CD4-positive, alpha-beta T cell treated with Interleukin-17A for 1 hour (primary cell): Measurements from ENCODE around the gene ZNF451.

ENCODE experiments used
- DNase-seq: peaks from one replicate; pipeline ENCODE4 v3.0.0-alpha.2; 2020

The ZNF451 gene

DNA sequence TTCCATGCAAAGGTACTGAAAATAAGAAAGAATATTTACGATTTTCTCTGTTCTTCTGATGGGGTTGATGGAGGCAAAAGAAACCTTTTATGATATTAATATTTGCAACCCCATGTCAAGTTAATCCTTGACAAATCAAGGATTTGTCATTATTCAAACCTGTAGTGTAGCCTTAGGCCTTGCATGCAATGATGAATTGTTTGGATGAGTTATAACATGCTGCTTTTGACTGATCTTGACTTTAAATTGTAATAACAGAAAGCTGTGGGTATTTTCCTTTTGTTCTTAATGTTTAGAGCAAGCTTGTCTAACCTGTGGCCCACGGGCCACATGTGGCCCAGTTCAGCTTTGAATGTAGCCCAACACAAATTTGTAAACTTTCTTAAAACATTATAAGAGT lies 69.1 kb downstream of the ZNF451 start:
- DNase-seq: no peak

DNA sequence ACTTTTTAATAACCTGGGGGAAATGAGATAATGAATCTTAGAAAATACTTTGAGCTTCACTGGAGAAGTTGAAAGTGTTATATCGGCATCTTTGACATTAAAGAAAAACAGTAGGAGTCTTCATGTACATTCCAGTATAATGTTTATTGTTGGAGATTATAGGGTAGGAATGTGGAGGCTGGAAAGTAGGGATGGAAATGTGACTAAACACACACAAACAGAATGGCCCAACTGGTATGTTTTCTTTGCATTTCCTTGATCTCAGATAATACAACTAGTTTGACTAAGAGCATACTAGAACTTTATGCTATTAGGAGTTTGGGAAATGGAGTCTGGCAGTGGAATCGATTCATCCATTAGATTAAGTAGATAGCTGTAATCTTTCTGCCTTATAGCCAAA lies 72.0 kb downstream of the ZNF451 start:
- no peak for DNase-seq

DNA sequence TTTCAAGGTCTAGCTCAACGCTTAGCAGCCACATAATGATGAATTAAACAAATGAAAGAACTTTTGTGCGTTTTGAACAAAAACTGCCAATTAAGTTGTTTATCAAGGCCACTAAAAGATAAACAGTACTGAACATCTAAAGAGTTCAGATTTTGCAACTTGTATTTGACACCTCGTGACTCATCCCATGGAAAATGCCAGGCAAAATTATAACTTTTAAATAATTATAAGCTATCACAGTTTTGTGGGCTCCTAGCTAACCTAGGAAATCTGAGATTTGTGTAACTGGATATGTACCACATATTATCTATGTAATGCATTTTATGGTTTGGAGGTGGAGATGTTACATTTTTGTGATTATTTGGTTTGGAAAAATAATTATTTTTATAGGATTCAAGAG lies 72.5 kb downstream of the ZNF451 start:
- no peak for DNase-seq

DNA sequence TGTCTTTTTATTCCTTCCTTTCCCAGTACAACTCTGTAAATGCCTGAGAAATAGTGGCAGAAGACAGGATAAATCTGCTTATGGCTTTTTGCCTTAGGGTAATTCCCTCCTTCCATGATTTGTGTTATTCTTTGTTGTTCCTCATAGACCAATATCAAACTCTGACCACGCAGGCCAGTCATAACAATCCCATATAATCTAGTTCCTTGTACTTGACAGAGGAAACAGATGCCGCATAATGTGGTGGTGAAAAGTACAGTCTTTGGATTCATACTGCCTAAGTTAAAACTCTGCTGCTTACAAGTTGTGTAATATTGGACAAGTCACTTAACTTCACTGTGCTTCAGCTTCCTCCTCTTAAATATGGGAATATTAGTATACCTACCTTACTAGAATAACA lies 74.0 kb downstream of the ZNF451 start:
- no peak for DNase-seq

DNA sequence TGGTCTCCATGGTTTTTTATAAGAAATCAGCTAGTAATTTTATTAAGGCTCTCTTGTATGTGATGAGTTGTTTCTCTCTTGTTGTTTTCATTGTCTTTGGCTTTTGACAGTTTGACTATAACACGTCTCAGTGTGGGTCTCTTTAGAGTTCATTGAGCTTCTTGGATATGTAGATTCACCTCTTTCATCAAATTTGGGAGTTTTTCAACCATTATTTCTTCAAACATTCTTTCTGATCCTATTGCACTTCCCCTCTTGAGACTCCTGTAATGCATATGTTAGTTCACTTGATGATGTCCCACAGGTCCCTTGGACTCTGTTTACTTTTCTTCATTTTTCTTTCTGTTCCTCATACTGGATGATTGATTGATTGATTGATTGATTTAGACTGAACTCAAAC lies 75.1 kb downstream of the ZNF451 start:
- no peak for DNase-seq

DNA sequence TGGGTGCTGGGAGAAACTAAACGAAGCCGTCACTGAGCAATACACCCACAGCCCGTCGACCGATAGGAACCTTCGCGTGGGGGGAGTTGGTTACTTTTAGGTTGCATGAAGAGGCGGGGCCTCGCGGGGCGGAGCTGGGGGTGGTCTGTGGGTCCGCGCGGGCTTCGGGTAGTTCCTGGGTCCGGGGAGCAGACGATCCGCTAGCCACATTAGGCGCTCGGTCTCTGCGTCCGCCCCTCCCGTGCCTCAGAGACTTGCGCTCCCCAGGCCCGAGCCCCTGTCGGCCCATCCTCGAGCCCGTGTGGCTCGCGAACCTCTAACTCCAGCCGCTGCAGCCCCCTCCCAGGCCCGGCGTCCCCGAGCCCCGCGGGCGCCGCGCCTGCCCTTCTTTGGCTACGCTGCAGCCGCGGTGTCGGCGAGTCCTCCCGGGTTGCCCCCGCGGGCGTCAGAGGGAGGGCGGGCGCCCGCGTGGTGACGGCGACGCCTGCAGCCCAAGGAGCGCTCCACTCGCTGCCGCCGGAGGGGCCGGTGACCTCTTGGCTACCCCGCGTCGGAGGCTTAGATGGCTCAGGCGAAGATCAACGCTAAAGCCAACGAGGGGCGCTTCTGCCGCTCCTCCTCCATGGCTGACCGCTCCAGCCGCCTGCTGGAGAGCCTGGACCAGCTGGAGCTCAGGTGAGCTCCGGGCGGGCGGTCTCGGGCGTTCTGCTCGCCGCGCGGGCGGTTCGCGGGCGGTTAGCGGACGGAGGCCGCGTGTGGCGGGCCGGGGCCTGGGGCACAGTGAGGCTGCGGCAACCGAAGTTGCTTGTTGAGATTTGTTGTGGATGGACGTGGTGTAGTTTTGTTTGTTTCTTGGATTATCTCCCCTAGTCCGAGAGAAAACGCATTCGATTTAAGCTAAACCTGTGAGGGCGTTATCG lies 82.4 kb downstream of the ZNF451 start, which contains the start of gene BAG2:
Gene BAG2 (plus strand): TSS at position 191 of the 920 bp plus-strand sequence. CDS start 372 bp downstream, at position 563.
- DNase-seq: peak; percentile 90

DNA sequence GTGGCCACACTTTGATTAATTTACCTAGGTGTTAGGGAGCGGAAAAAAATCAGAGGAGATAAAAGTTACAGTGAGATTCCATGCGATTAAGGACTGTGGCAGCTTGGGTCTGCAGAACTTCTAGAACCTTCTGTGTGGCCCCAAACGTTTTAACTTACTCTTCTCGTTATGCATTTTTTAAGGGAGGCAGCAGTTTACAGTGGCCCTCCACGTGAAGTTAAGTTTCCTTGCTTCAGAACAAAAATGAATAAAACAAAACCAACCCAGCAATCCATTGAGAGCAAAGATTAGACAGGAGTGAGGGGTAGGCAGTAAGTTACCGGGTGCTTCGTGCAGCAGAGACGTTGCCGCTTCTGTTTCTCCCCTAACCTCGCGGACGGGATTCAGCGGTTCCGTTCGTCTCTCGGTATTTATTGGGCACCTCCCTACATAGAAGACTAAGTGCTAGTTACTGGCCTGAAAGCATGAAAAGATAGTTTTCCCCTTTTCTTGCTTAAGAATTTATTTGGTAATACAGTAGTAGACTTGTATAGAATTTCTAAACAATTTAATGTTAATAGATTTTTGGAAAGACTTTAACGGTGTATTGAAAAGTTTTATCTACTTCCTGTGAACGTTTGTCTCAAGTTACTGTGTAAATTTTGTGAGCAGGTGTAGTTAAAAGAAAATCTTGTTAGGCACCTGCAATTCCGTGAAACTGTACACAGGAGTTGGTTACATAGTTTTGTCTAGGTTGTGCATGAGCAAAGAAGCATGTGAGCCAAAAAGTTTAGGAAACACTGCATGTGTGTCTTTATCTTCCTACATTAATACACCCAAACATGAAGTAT lies 83.3 kb downstream of the ZNF451 start:
- peak; percentile 26 for DNase-seq

DNA sequence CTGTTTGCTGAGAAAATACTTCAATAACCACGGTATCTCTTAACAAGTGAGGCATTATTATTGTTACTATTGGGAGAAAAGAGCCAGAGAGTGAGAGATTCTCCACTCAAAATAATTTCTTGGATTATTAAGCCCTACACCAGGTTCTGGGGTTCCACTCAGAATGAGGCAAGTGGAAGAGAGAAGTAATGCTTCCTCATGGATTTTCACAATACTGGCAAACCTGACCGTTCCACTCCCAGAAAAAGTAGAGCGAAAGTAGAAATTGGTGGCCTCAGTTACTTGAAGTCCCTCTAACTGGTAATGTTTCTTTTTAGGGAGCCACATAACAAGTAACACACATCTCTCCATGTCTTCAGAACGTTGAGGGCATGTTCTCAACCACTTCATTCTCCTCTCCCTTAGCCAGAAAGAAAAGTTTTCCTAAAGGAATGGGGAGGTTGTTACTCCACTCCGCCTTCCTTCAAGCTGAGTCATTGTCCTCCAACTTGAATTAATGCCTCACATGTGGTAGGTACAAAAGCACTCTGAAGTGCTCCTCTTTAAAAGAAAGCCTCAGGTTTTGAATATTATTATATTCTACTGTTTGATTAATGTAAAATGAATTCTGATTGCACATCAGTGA lies 84.0 kb downstream of the ZNF451 start:
- DNase-seq: no peak

DNA sequence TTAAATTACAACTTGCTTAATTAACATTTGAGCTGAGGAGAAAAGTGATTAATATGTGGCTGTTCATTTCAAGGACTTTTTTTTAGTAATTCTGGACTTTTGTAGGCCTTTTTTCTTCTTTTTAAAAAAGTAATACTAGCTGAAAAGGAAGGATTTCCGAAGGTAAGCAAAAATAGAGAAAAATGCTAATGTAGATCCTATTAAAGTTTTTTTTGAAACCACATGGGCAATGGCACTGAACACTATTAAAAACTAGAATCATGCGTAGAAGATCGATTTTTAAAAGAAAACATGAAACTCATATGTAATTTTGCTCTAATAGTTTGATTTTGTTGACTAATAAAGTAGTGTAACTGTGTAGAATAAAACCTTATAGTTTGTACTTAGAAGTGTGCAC lies 84.5 kb downstream of the ZNF451 start:
- DNase-seq: no peak

DNA sequence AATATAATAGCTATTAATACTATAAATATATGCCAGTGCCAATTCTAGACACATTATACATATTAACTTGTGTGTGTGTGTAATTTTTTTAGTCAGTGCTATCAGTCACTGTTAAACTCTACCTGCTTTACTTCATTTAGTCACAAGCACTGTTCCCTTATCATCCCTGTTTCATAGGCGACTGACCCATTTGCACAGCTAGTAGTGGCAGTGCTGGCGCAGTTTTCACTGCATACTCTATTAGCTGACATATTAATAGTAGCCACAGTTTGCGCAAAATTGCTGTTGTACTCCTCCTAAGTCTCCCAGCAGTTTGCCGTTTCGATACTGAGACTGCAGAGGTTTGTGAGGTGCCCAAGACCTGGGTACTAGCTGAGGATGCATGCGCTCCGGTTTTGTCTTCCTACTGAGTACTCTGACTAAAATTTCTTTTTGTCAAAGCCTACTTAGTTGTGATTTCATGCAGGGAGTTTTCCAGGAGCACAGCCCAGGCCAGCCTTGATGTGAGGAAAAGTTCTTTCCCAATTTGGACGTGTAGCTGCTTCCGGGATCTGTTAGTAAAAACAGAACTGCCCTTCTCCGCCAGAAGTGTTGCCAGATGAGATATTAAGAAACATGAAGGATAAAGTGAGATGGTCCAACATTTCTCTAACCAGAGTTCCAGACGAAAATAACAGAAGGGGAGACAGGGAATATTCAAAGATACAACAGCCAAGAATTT lies 87.7 kb downstream of the ZNF451 start:
- DNase-seq: no peak

DNA sequence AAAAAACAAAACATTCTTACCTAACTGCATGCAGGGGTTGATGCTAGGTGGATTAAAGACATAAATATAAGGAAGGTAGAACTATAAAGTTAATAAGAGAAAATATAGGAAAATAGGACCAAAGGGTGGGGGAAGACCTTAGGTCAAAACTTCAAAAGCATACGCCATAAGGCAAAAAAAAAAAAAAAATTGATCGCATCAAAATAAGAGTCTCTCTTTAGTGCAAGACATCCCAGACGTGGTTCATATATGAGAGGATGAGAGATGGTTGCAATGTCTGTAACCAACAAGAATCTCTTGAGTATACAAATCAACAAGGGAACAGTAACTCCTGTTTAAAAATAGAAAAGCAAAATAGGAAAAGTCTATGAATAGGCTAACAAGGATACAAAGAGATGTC lies 90.6 kb downstream of the ZNF451 start:
- DNase-seq: no peak

DNA sequence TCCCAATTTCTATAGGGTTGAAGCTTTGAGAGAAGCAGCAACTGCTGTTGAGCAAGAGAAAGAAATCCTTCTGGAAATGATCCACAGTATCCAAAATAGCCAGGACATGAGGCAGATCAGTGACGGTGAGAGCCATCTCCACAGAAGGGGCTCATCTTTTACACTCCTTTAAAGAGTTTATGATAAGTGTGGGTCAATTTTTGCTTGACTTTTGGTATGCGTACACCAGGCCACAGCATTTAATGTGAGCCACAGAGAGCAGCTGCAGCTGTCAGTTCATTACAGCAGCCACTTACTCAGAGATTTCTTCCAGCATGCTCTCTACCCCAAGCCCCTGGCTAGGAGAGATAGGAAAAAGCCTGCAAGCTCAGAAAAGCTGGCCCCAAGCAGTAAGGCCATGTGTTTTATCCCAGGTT lies 92.0 kb downstream of the ZNF451 start:
- DNase-seq: no peak

DNA sequence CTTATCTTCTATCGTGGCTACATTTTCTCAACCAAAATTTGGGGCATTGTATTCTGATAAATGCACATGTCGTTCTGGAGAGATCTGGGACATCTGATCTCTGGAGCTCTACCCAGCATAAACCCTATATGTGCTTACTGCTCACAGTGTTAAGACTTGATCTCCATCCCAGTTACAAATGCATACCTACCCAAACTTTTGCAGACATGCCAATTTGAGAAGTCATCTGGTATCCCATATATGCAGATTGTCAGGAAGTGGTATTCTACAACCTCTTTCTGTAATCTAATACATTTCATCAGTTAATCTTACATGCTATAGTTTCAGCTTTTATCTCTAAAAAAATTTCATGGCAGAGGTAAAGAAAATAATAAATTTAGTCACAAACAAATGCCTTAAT lies 93.3 kb downstream of the ZNF451 start:
- DNase-seq: no peak

DNA sequence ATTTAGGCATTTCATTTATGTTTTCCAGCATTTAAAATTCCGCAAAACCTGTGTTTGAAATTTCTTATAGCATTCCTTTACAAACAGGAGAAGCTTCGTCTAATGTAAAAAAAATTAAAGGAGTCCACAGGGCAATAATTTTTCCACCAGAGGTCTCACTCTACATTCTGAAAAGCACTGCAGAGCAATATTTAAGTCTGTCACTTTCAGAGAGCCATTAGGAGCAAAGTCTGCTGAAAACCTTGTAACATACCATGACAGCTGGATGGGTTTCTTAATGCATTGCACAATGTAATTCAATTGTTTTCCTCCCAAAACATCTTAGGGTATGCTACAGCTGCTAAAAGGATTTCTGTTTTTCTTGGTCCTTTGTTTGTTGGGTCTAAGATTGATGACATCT lies 100.2 kb downstream of the ZNF451 start:
- DNase-seq: no peak

DNA sequence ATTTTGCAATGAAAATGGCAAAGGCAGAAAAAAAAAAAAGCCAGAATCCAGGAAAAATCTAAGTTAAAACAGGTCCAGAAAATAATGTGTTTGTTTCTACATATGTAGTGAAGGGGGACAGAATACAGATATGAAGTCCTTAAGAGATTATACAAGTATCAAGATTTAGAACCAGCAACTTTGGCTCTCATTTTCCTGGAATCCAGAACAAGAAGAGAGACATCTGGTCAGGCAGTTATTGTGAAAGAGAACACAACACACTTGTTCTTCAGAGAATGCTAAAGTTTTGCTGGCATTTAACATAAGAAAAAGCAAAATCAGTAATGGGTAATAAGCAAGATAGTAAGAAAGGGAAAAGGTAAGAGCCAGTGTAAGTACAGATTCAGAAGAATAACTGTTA lies 103.2 kb downstream of the ZNF451 start:
- DNase-seq: no peak

DNA sequence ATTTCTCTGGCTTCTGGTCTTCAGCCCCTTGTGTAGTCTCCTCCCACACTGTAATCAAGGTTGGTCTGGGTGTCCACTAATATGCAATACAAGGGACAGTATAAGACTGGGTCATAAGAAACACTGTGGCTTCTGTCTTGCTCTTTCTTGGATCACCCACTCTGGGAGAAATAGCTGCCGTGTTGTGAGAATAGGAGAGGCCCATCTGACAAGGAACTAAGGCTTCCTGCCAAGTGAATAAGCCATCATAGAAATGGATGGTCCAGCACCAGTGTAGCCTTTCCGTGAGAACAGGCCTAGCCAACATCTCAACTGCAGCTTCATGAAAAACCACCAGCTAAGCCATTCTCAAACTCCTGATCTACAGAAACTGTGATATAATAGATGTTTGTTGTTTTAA lies 105.5 kb downstream of the ZNF451 start:
- no peak for DNase-seq

DNA sequence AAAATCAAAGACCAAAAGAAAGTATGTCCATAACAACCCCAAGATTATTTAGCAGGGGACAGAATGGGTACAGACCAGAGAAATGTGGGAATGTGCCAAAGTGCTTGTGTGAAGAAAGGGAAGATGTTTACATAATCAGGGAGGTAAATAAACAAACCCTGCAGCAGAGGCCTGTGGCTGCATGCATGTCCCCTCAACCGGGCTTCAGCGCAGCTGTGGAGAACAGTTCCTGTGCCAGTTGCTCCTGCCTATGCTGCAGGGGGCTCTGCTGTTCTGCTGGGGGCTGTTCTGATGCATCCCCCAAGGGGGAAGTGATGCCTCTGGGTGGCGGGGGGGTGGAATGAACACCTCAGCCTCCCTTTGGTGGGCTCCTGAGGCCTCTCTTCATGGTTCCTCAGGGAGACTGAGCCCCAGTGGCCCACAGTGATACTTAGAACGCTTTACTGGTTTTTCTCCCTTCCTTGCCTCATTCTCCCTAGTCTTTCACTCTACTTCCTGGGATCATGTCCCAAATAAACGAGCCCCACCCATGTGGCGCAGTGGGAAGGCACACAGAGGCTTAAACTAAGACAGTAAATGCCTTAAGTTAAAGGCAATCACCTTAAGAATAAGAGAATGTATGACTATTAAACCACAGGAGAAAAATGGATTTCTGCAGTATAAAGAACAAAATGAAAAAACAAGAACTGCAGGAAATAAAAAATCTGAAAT lies 109.1 kb downstream of the ZNF451 start:
- DNase-seq: no peak

DNA sequence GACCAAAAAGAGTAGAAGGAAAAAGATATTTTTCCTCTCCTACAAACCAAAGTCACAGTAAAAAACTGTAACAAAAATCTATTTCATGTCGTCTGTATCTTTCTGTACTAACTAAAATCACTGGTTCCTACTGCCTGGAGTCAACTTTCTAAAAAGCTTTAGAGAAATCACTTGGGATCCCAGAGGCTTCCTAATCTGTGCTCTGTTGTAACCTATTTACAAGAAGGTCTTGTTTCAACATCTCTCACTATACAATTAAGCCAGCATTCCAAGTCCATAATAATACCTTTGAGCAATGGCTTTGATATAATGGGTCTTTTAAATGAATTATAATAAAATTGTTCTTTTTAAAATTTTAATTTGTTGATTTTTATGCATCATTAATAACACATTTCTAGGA lies 111.7 kb downstream of the ZNF451 start:
- DNase-seq: no peak

DNA sequence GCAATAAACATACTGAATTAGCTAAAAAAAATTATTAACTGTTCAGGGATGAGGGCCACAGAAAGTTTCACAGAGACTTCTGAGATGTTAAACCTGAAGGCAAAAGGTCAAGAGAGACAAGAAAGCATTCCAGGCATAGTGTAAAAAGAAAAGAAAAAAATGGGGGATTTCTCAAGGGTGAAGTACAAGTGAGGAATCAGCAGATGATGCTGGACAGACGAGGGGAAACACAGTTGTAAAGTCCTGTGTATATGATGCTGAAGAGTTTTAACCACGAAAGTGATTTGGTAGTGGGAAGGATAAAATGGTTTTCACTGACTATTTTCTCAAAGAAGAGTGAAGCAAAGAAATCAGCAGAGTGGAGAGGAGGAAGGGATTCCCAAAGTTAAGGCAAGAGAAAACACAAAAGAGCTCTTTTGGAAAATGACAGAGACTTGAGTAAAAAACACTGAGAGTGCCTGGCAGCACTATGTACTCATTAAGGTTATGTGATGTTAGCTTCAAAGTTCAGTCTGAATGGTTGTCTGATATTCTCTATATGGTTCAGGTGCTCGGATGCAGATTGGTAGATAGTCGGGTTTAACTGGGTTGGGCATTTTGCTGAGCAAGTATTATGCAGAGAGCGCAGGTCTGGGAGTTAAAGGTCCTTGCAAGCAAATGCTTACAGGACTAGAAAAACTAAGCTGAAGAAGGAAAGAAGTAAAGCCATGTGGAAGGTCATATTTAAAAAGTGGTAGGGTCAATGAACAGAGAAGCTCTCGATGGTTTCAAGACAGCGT lies 115.8 kb downstream of the ZNF451 start:
- no peak for DNase-seq

DNA sequence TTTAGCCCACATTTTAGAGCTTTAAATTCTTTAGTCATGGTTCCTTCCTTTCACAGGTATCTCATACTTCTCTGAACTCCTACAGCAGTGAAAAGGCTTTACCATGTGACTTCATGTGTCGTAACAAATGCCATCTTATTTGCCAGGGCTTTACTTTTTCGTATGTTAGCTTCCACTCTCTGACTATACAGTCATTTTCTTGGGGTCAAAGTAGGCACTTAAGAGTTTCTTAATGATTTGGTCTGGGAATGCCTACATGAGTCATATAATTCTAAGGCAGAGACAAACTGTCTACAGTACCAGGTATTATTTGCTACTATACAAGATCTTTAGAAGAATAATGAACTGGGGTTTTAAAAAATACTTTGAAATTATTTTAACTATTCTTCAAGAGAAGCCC lies 117.2 kb downstream of the ZNF451 start:
- no peak for DNase-seq

DNA sequence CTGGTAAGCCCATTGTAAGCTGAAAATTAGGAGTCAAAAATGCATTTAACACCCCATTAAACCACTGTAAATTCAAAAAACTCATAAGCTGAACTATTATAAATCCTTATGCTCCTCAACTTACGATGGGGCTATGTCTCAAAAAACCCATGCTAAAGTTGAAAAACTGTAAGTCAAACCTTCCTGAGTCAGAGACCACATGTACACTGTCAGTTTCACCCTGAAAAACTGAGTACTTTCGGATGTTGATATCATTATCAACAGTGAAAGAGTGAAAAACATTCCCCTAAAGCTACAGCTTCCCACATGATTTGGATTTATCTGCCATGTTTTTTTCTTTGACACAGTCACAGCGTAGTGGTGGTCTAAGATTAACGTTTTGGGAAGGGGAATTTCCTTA lies 117.9 kb downstream of the ZNF451 start:
- DNase-seq: no peak
